HepG2 (cell line): ENCODE data around the gene FIZ1. TPM values are rescaled to one million over a fixed set of nuclear protein-coding genes. Genes with fewer than 3 reads are reported as not detected.

Source experiments
- ASH2L ChIP-seq: fragments of 300-600, 200-600 bp; sonication (generic); IDR thresholded peaks from 2 replicates; pipeline ENCODE4 v1.7.0; 2017; ENCODE audit warnings: low read depth, mild to moderate bottlenecking, moderate library complexity, mixed read lengths, low read length; ENCODE audit not compliant: insufficient read length
- CEBPB ChIP-seq: IDR thresholded peaks from 2 replicates; pipeline ENCODE4 v1.6.1; 2011; ENCODE audit warnings: low read depth, low read length, improper control_type of control experiment, borderline replicate concordance
- CERS6 ChIP-seq: sonication (generic); formaldehyde crosslinking; IDR thresholded peaks from 2 replicates; pipeline ENCODE4 v1.5.0; 2020; ENCODE audit warnings: missing genetic modification reagents
- DNMT1 ChIP-seq: sonication (generic); formaldehyde crosslinking; IDR thresholded peaks from 2 replicates; pipeline ENCODE4 v1.5.1; 2020; ENCODE audit warnings: mild to moderate bottlenecking, missing genetic modification reagents
- HMG20A ChIP-seq: IDR thresholded peaks from 2 replicates; pipeline ENCODE4 v1.6.1; 2016; ENCODE audit warnings: borderline replicate concordance
- ISX ChIP-seq: sonication (generic); formaldehyde crosslinking; conservative IDR thresholded peaks from 2 replicates; pipeline ENCODE4 v1.5.0; 2020; ENCODE audit warnings: missing genetic modification reagents
- PCBP2 ChIP-seq: fragments of 200-400 bp; formaldehyde crosslinking; optimal IDR thresholded peaks from 2 replicates; pipeline ENCODE3; 2018; ENCODE audit warnings: low read length, low read depth; ENCODE audit not compliant: poor library complexity, severe bottlenecking
- REPIN1 ChIP-seq: sonication (generic); formaldehyde crosslinking; IDR thresholded peaks from 2 replicates; pipeline ENCODE4 v1.8.0; 2022; ENCODE audit warnings: missing genetic modification reagents, low read depth, mild to moderate bottlenecking, borderline replicate concordance
- SAFB2 ChIP-seq: sonication (generic); formaldehyde crosslinking; IDR thresholded peaks from 2 replicates; pipeline ENCODE4 v1.5.1; 2020; ENCODE audit warnings: missing genetic modification reagents, low read depth, mild to moderate bottlenecking, borderline replicate concordance
- TAF1 ChIP-seq: sonication (generic); formaldehyde crosslinking; IDR thresholded peaks from 2 replicates; pipeline ENCODE4 v1.4.0; 2020; ENCODE audit warnings: missing genetic modification reagents
- XBP1 ChIP-seq: sonication (generic); formaldehyde crosslinking; IDR thresholded peaks from 2 replicates; pipeline ENCODE4 v1.5.0; 2020; ENCODE audit warnings: missing genetic modification reagents
- ZNF263 ChIP-seq: sonication (generic); formaldehyde crosslinking; IDR thresholded peaks from 2 replicates; pipeline ENCODE4 v1.4.0; 2020; ENCODE audit warnings: missing genetic modification reagents
- polyA plus RNA-seq, 8 experiments: library from polyadenylated mRNA; depleted of rRNA in 3 of 8; stranded (reverse) in 7 of 8; unstranded in 1 of 8; fragments of >200 nt; fragmentation: Illumina TruSeq in 4 of 8; extraction: Trizol in 4 of 8; gene quantifications; 2 replicates each; pipeline versions ENCODE4 v1.2.1 to v1.2.3, GENCODE V29; 2011 to 2016; ENCODE audit warnings: low read depth in 4 of 8, missing spikeins in 1 of 8, mixed read lengths in 1 of 8; ENCODE audit not compliant: insufficient read depth in 1 of 8
- total RNA-seq, 5 experiments: library from RNA; depleted of rRNA; stranded (reverse); fragments of >200 nt; fragmentation: Illumina TruSeq; extraction: Trizol; gene quantifications; 2 replicates each; pipeline ENCODE4 v1.2.3, GENCODE V29; 2016; ENCODE audit warnings: low read depth in 1 of 5
- TF ChIP-seq, protein P1 (sequence below): sonication (generic); formaldehyde crosslinking; IDR thresholded peaks from 2 replicates; pipeline ENCODE4 v1.4.0; 2020; ENCODE audit warnings: mild to moderate bottlenecking, missing genetic modification reagents

Gene FIZ1
- total and polyA plus RNA-seq, 2 of the 13 experiments (the other 11 are each of a cell fraction or from before 2014, with no cell fraction given) = 3.6 to 5.9 TPM

DNA sequence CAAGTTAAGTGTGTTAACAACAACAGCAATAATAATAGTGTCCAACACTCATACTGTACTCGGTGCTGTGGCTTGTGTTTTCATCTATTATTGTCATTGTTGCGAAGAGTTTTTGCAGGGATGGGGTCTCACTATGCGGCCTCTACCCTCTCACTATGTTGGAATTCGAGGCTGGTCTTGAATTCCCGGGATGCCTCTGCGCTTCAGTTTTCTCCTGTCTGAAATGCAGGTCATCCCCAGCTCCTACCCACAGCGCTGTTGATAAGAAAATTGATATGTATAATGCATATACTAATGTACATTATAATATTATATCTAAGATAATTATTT, 49.0 kb downstream of the FIZ1 start (continued):
- TF ChIP-seq SAFB2 (CRISPR knock-in tag) (no peak), TAF1 (CRISPR knock-in tag) (no peak), PCBP2 (no peak), XBP1 (no peak), ZNF263 (CRISPR knock-in tag) (no peak), DNMT1 (CRISPR knock-in tag) (no peak), REPIN1 (CRISPR knock-in tag) (0 out of 2 replicates have a peak, but pooled peaks have one; percentile 95), CEBPB (no peak), ISX (CRISPR knock-in tag) (no peak), HMG20A (CRISPR knock-in tag) (no peak), ASH2L (no peak), CERS6 (no peak)
- TF ChIP-seq, protein P1, sequence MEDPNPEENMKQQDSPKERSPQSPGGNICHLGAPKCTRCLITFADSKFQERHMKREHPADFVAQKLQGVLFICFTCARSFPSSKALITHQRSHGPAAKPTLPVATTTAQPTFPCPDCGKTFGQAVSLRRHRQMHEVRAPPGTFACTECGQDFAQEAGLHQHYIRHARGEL (CRISPR knock-in tag) = no peak
- TF ChIP-seq, all 625 proteins: peak for 5
